GM06990 (cell line): ENCODE measurements around the gene CACNA1B.

ENCODE experiments used
- DNase-seq: peaks from one replicate; pipeline ENCODE4 v3.0.0-alpha.2; 2011; ENCODE audit not compliant: insufficient read length; ENCODE audit errors: extremely low read depth
- H3K27me3 ChIP-seq: replicated peaks from 2 replicates; pipeline ENCODE4 v1.6.0; 2011; ENCODE audit warnings: low read length; ENCODE audit not compliant: control insufficient read depth, insufficient read depth
- H3K36me3 ChIP-seq: 2 replicates; pipeline ENCODE4 v1.5.1; 2011; ENCODE audit warnings: low read length; ENCODE audit not compliant: control insufficient read depth, insufficient read depth
- H3K4me3 ChIP-seq: replicated peaks from 2 replicates; pipeline ENCODE4 v1.5.1; 2011; ENCODE audit warnings: low read depth, mild to moderate bottlenecking, control low read depth, low read length
- TF ChIP-seq, protein P1 (sequence below): IDR thresholded peaks from 2 replicates; pipeline ENCODE4 v1.5.1; 2011; ENCODE audit warnings: low read length, control low read depth, mild to moderate bottlenecking, inconsistent platforms; ENCODE audit not compliant: insufficient read depth, poor library complexity, severe bottlenecking

Gene CACNA1B

DNA sequence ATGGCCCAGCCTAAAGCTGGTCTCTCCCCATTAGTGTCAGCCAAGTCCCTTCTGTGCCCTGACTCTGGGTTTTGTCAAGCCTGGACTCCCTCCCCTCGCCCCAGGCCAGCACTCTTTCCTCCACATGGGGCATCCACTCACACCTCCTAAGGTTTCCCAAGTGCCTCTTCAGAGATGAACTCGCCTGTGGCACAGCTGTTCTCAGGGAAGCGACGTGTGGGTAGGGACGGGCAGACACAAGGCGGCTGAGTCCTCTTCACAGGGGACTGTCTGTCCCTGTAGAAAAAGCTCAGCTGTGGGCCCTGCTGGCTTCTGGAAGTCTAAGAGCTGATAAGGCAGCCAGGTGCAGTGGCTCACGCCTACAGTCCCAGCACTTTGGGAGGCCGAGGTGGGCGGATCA is 78.5 kb downstream of the CACNA1B start:
- Histone ChIP-seq H3K4me3 (no peak overlapping the region), H3K36me3 (no peaks in the 10 kb centered on the region), H3K27me3 (no peaks in the 10 kb centered on the region; the same call in 1 of the 2 replicates)
- TF ChIP-seq, protein P1, sequence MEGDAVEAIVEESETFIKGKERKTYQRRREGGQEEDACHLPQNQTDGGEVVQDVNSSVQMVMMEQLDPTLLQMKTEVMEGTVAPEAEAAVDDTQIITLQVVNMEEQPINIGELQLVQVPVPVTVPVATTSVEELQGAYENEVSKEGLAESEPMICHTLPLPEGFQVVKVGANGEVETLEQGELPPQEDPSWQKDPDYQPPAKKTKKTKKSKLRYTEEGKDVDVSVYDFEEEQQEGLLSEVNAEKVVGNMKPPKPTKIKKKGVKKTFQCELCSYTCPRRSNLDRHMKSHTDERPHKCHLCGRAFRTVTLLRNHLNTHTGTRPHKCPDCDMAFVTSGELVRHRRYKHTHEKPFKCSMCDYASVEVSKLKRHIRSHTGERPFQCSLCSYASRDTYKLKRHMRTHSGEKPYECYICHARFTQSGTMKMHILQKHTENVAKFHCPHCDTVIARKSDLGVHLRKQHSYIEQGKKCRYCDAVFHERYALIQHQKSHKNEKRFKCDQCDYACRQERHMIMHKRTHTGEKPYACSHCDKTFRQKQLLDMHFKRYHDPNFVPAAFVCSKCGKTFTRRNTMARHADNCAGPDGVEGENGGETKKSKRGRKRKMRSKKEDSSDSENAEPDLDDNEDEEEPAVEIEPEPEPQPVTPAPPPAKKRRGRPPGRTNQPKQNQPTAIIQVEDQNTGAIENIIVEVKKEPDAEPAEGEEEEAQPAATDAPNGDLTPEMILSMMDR: no peak
- no peak for DNase-seq

DNA sequence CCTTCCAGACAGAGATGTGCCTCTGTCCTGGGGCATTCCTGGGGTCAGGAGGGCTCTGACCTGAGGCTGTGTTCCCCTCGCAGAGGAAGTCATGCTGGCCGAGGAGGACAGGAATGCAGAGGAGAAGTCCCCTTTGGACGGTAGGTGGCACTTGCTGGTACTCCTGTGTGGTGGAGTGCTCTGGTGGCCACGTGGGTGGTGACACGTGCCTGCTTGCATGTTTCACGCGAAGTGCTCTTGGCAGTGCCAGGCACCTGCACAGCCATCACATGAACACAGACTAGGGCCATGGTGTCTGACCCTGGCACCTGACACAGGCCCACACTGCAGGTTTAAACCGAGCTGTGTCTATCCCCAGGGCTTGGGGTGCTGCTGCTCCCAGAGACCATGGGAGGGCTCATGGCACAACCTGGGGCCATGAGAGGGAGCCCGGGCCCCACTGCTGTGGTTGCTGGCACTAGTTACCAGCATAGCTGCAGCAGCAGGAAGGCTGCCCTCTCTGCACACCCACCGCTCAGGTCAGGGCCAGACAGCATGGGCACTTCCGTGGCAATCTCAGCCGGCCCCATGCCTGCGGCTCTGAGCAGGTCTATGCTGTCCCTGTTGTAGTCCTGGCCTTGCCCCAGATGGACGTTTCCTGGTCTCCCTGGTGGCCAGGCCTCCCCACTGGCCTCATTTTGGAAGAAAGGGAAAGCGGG is 79.3 kb downstream of the CACNA1B start:
- H3K36me3 ChIP-seq: no peaks in the 10 kb centered on the region
- H3K4me3 ChIP-seq: no peak overlapping the region
- TF ChIP-seq, protein P1: peak; percentile 20
- DNase-seq: no peak
- H3K27me3 ChIP-seq: no peaks in the 10 kb centered on the region; the same call in 1 of the 2 replicates

DNA sequence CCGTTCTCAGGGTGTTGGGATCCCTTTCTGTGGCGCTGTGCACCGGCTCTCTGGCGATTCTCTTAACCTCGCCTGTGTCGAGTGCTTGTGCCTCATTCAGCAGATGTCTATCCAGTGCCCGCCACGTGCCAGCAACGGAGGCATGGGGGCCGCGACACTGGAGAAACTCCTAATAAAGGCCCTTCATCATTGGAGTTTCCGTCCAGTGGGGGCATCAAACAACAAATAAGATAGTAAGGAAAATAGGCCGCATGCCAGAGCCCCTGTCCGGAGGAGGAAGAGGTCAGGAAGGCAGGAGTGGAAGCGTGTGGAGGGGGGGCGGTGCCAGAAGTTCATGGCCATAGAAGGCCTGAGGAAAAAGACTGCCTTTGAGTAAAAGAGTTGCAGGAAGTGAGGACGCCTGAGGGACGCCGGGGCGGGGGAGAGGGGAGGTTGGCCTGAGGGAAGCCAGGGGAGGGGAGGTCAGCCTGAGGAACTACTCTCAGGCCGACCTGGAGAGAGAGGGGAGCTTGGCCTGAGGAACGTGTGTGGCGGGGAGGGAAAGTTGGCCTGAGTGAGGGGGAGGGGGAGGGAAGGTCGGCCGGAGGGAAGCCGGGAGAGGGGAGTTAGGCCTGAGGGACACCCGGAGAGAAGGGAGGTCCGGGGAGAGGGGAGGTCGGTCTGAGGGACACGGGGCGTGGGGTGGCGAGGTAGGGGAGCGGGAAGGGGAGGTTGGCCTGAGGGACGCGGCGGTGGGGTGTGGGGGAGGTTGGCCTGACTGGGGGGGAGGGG is 82.2 kb downstream of the CACNA1B start:
- no peaks in the 10 kb centered on the region for H3K27me3 ChIP-seq
- TF ChIP-seq, protein P1: no peak
- no peak overlapping the region for H3K4me3 ChIP-seq
- no peak for DNase-seq
- H3K36me3 ChIP-seq: no peaks in the 10 kb centered on the region; the same call in 1 of the 2 replicates

DNA sequence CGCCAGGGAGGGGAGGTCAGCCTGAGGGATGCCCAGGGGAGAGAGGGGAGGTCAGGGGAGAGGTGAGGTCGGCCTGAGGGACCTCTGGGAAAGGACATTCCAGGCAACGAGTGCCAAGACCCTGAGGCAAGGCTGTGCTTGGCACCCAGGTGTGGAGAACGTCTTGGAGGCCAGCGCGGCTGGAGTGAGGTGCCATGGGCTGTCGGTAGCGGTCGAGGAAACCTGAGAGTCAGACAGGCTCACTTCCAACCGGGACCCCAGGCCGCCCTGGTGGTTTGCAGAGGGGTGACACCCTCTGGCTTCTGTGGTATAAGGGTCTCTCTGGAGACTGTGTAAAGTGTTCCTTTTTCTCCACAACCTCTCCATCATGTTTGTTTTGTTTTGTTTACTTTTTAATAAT is 82.9 kb downstream of the CACNA1B start:
- DNase-seq: no peak
- Histone ChIP-seq H3K27me3 (no peaks in the 10 kb centered on the region), H3K4me3 (no peak overlapping the region), H3K36me3 (no peaks in the 10 kb centered on the region; the same call in 1 of the 2 replicates)
- TF ChIP-seq, protein P1: no peak

DNA sequence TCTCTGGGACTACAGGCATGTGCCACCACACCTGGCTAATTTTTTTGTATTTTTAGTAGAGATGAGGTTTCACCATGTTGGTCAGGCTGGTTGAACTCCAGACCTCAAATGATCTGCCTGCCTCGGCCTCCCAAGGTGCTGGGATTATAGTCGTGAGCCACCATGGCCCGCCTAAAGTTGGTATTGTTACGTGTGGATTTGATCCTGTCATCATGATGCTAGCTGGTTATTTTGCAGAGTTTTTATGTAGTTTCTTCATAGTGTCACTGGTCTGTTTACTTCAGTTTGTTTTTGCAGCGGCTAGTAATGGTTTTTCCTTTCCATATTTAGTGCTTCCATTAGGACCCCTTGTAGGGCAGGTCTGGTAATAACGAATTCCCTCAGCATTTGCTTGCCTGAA is 85.9 kb downstream of the CACNA1B start:
- TF ChIP-seq, protein P1: no peak
- Histone ChIP-seq H3K4me3 (no peak overlapping the region), H3K27me3 (no peaks in the 10 kb centered on the region), H3K36me3 (no peaks in the 10 kb centered on the region; the same call in 1 of the 2 replicates)
- DNase-seq: no peak
